Transverse colon (tissue), 4 donors: ENCODE results near the gene HJV. TPM values are rescaled to one million over a fixed set of nuclear protein-coding genes. Genes with fewer than 3 reads are reported as not detected.

Experiments
- DNase-seq: peaks from one replicate; pipeline ENCODE4 v3.0.0-alpha.2; 2019
- H3K27ac ChIP-seq, 4 donors: fragments of 200-600 bp; sonication (generic); 2 replicates each; pipeline ENCODE4 v1.5.1; 2016 to 2018; ENCODE audit warnings: inconsistent platforms in 4 of 4
- H3K27me3 ChIP-seq: fragments of 200-600 bp; sonication (generic); 2 replicates; pipeline ENCODE4 v1.5.1; 2017; ENCODE audit warnings: inconsistent platforms
- H3K36me3 ChIP-seq, 4 donors: fragments of 200-600 bp; sonication (generic); 2 replicates each; pipeline ENCODE4 v1.5.1; 2017 to 2019; ENCODE audit warnings: inconsistent platforms in 4 of 4
- H3K4me1 ChIP-seq, 4 donors: fragments of 200-600 bp; sonication (generic); 2 replicates each; pipeline ENCODE4 v1.5.1; 2017 to 2020; ENCODE audit warnings: inconsistent platforms in 4 of 4
- H3K4me3 ChIP-seq, 4 donors: fragments of 200-600 bp; sonication (generic); 1 replicate in 1 of 4; 2 replicates in 3 of 4; pipeline versions ENCODE4 v1.5.1 to v1.6.1; 2017 to 2019; ENCODE audit warnings: inconsistent platforms in 4 of 4
- H3K9me3 ChIP-seq, 2 donors: fragments of 200-600 bp; sonication (generic); 2 replicates each; pipeline ENCODE4 v1.5.1; 2017 to 2019; ENCODE audit warnings: inconsistent platforms in 2 of 2
- EP300 ChIP-seq: sonication (generic); formaldehyde crosslinking; IDR thresholded peaks from one replicate; pipeline ENCODE4 v1.6.1; 2017; ENCODE audit warnings: antibody characterized with exemption, low read depth
- POLR2A ChIP-seq: fragments of 450-650 bp; IDR thresholded peaks from one replicate; pipeline ENCODE4 v1.6.1; 2016; ENCODE audit warnings: antibody characterized with exemption, mild to moderate bottlenecking, moderate library complexity
- POLR2AphosphoS5 ChIP-seq, 3 donors: sonication (generic); formaldehyde crosslinking; IDR thresholded peaks; one replicate each; pipeline ENCODE4 v1.6.1; 2016; ENCODE audit warnings: antibody characterized with exemption in 3 of 3
- WGBS, 2 donors: methylation state at CpG; one replicate each; pipeline ENCODE4 v1.1.5; 2018; ENCODE audit warnings: low coverage in 1 of 2; 5-methylcytosine and 5-hydroxymethylcytosine counted together
- in situ Hi-C, 4 donors: fragments of 200-750 bp; cut with MboI; loops; one replicate each; pipeline versions ENCODE4 v1.15.0 to v1.15.1; 2017; ENCODE audit warnings: low sequenced_read_pairs in 3 of 4, low pct_ligation_motif_present in 1 of 4, low pct_unique_long_range_greater_than_20kb in 1 of 4
- intact Hi-C: fragments of 100-400 bp; cut with DNase I; formaldehyde crosslinking; loops from one replicate; pipeline ENCODE4 v1.15.1; 2023; ENCODE audit warnings: low total_unique reads
- total RNA-seq, 4 donors: library from RNA; depleted of rRNA; stranded (reverse); fragments of >200 nt; gene quantifications; one replicate each; pipeline ENCODE4 v1.1.0, GENCODE V29; 2016
- TF ChIP-seq, protein P1 (sequence below), 5 experiments: fragments of 200-600 bp in 3 of 5; fragments of 450-650 bp in 2 of 5; sonication (generic) in 3 of 5; IDR thresholded peaks; 1 replicate in 2 of 5; 2 replicates in 3 of 5; pipeline ENCODE4 v1.5.1; 2016 to 2017; ENCODE audit warnings: antibody characterized with exemption in 5 of 5, inconsistent platforms in 3 of 5, mild to moderate bottlenecking in 2 of 5, moderate library complexity in 1 of 5

Gene HJV
- total RNA-seq, 4 donors from 2014 or later = 0.27 TPM; not detected in 3

DNA sequence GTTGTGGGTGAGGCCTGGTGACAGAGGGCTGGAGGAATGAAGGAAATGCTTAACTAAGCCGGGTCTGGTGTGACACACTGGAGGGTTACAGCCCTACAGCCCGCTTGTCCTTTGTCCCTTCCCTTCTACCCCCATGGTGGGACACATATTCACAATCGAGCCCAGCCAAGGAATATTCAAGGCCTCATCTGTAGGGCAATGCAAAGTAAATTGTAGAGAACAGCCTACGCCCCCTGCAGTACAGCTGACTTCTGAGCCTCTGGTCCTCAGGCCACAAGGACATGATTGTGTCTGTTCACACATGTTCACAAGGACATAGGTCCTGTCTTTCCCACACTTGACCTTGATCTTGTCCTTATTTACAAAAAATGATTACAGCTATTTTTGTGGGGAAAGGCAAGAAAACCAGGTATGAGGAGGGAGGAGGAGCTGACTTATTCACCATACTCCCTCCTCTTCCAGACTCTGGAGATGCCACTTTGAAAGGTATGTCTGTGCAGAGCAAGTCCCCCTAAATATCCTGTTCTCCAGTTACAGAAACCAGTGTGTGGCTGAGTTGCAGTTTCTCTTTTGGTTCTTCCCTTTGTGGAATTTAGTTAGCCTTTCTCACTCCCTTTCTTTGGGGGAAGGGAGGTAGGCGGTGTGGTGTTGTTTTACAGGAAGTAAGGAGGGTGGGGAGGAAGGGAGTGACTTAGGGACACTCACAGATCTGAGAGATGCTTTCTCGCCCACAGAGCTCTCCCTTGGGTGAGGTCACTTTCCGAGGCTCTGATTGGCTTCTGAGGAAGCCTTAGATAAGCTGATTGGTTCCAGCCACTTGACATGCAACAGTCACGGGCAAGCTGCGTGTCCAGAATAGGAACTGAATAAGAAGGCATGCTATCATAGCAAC is 42.4 kb downstream of the HJV start:
- Histone ChIP-seq H3K4me1 (peaks cover 55 to 68% (median 59%) of the 10 kb centered on the region in 4 donors), H3K9me3 (no peaks in the 10 kb centered on the region), H3K36me3 (no peaks in the 10 kb centered on the region), H3K4me3 (peak overlapping the region in 3 of 4 donors; percentile 9 to 31 (median 12)), H3K27me3 (no peaks in the 10 kb centered on the region), H3K27ac (peak overlapping the region; percentile 97 to 99 (median 98))
- 0 to 6% methylated on average over 3 to 9 of the region's 9 CpGs for WGBS, 2 donors
- in situ Hi-C loops (loop anchor here in 3 of 4 donors (5.0 to 10.0 kb wide), 2 partner anchors 33 to 46 kb away; partner anchors contain the start of gene HJV (in 1 of the 3)), intact Hi-C loops (loop anchor here (2.0 kb wide), 1 partner anchor 20 kb away; no protein-coding TSS in a partner anchor)
- TF ChIP-seq EP300 = peak; percentile 76
- peak; percentile 88 to 90 (median 90) for TF ChIP-seq POLR2AphosphoS5 (IDR thresholded peaks at IDR 0.05)
- no peak for TF ChIP-seq POLR2A
- TF ChIP-seq, protein P1, sequence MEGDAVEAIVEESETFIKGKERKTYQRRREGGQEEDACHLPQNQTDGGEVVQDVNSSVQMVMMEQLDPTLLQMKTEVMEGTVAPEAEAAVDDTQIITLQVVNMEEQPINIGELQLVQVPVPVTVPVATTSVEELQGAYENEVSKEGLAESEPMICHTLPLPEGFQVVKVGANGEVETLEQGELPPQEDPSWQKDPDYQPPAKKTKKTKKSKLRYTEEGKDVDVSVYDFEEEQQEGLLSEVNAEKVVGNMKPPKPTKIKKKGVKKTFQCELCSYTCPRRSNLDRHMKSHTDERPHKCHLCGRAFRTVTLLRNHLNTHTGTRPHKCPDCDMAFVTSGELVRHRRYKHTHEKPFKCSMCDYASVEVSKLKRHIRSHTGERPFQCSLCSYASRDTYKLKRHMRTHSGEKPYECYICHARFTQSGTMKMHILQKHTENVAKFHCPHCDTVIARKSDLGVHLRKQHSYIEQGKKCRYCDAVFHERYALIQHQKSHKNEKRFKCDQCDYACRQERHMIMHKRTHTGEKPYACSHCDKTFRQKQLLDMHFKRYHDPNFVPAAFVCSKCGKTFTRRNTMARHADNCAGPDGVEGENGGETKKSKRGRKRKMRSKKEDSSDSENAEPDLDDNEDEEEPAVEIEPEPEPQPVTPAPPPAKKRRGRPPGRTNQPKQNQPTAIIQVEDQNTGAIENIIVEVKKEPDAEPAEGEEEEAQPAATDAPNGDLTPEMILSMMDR (IDR thresholded peaks at IDR 0.05) = peak in 4 of 5 experiments; percentile 17 to 53 (median 30)
- peak; percentile 96 for DNase-seq

DNA sequence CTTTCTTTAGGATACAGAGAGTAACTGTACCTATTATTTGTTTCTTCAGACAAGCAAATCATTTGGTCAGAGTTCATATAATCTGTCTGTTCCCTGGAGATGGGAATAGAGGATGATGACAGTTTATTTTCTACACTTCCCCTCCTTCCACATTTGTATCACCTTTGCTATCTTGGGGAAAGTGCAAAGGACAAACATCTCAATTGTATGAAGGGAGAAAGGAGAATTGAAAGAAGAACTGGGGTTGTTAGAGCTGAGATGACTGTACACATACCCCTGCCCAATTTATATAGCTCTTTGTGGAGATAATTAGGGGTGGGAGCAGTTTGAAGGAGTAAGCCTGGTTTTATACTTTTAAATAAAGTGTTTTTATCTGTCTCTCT is 43.1 kb downstream of the HJV start:
- DNase-seq = no peak
- H3K4me1 ChIP-seq = peaks cover 49 to 62% (median 53%) of the 10 kb centered on the region in 4 donors
- H3K4me3 ChIP-seq = peak overlapping the region in 1 of 4 donors; percentile 31
- peak overlapping the region; percentile 97 to 99 (median 98) for H3K27ac ChIP-seq
- in situ Hi-C loops (loop anchor here in 3 of 4 donors (5.0 to 10.0 kb wide), 2 partner anchors 34 to 46 kb away; partner anchors contain the start of gene HJV (in 1 of the 3)), intact Hi-C loops (loop anchor here (2.0 kb wide), 1 partner anchor 20 kb away; no protein-coding TSS in a partner anchor)
- no peaks in the 10 kb centered on the region for H3K27me3 ChIP-seq
- H3K9me3 ChIP-seq = no peaks in the 10 kb centered on the region
- no peaks in the 10 kb centered on the region for H3K36me3 ChIP-seq
- TF ChIP-seq, protein P1 (IDR thresholded peaks at IDR 0.05) = no peak
- no peak for TF ChIP-seq POLR2A
- no peak for TF ChIP-seq POLR2AphosphoS5 (IDR thresholded peaks at IDR 0.05)
- no peak for TF ChIP-seq EP300

DNA sequence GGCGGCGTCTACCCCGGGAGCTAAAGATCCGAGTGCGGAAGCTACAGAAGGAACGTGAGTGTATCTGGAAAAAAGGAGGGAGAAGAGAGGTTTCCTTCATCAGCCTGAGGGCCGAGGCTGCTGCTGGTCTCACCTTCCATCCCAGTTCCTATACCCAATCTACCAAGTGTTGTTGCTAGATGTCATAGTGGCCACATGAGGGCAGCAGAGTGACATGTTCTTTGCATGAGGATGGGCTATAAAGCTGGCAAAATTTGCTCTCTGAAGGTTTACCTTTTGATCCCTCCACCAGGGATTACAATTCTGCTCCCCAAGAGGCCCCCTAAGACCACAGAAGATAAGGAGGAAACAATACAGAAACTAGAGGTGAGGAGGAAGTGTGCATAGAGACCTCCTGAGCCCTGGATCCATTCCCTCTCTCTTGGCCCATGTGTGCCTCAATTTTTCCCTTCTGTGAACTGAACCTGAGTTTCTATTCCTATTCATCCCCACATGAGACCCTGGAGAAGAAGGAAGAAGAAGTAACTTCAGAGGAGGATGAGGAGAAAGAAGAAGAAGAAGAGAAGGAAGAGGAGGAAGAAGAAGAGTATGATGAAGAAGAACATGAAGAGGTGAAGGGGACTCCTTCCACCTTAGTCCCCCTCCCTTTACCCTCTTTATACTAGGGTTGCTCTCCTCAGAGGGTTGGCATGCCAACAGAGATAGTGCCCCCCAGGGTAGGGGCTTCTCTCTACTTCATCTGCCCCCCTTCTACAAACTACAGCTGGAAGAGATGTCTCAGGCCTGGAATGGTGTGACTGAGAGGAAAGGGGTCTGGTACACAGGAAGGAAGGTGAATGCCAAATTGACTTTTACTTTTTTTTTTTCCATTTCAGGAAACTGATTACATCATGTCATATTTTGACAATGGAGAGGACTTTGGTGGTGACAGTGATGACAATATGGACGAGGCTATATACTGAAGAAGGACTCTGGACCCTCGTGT is 43.8 kb downstream of the HJV start:
- intact Hi-C loops = loop anchor here (2.0 kb wide), 2 partner anchors 21 to 35 kb away; no protein-coding TSS in a partner anchor
- no peaks in the 10 kb centered on the region for H3K27me3 ChIP-seq
- peaks cover 42 to 55% (median 47%) of the 10 kb centered on the region in 4 donors for H3K4me1 ChIP-seq
- peak overlapping the region in 1 of 4 donors; percentile 31 for H3K4me3 ChIP-seq
- peak overlapping the region; percentile 97 to 99 (median 98) for H3K27ac ChIP-seq
- TF ChIP-seq, protein P1 (IDR thresholded peaks at IDR 0.05) = peak; percentile 72 to 95 (median 82)
- TF ChIP-seq EP300 (no peak), POLR2A (no peak), POLR2AphosphoS5 (IDR thresholded peaks at IDR 0.05) (peak in 2 of 3 donors; percentile 50 to 68)
- no peaks in the 10 kb centered on the region for H3K36me3 ChIP-seq
- DNase-seq = peak; percentile 84
- in situ Hi-C loops = loop anchor here in 3 of 4 donors (5.0 to 10.0 kb wide), 2 partner anchors 35 to 47 kb away; partner anchors contain the start of gene HJV (in 1 of the 3)
- no peaks in the 10 kb centered on the region for H3K9me3 ChIP-seq
- 14 to 30% methylated on average over 9 of the region's 9 CpGs for WGBS, 2 donors
